ENCODE measurements around the gene KLHL29. TPM values are rescaled to one million over a fixed set of nuclear protein-coding genes. Genes with fewer than 3 reads are reported as not detected.

The KLHL29 gene
- total RNA-seq, 2 donors from 2014 or later, result 2.0 to 2.9 TPM

DNA sequence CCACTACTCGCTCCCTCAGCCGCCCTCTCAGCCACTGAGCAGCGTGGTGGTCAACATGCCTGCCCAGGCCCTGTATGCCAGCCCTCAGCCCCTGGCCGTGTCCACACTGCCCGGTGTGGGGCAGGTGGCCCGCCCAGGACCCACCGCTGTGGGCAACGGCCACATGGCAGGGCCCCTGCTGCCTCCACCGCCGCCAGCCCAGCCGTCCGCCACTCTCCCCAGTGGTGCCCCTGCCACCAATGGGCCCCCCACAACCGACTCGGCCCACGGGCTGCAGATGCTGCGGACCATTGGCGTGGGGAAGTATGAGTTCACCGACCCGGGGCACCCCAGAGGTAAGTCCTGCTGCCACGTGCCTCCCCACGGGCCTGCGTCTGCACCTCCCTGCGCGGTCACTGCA lies 257.5 kb downstream of the KLHL29 start:
- intact Hi-C loops (cut with DNase I), result no loop called here

DNA sequence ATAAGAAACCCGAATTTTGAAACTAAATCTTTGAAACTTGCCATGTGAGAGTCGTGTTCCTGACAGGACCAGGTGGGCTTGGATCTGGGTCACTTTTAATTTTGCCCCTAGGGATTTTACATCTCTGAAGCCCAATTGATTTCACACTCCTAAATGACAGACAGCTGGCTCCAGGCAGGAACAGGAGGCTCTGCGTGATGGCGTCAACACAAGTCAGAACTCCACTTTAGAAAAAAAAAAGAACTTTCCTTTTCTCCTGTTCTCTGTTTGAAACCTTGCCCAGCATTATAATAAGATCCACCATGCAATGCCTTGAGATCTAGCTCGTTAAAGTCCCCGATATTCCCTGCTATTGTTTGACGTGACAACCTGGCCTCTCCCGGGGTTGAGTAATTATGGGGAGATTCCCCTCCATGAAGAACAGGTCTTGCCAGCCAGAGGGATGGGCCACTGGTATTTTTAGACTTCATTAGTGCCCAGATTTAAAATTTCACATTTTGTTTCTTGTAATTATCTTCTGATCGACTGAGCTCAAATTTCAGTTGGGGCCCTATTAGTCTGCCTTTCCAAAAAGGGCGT lies 260.3 kb downstream of the KLHL29 start:
- H3K4me3 ChIP-seq, result no peak overlapping the region
- H3K27ac ChIP-seq, result no peak overlapping the region
- H3K27me3 ChIP-seq, result no peaks in the 10 kb centered on the region
- intact Hi-C loops (cut with DNase I), result no loop called here
- no peaks in the 10 kb centered on the region for H3K36me3 ChIP-seq
- DNase-seq, result no peak
- H3K9ac ChIP-seq (ENCODE audit: low read depth in 2 of 2, low read length in 2 of 2), result no peak overlapping the region
- no peak for TF ChIP-seq CTCF (IDR thresholded peaks at IDR 0.05)
- no peaks in the 10 kb centered on the region for H3K9me3 ChIP-seq
- H3K4me1 ChIP-seq, result no peaks in the 10 kb centered on the region

More for the DNA sequence above, 257.5 kb downstream of the KLHL29 start:
- no peak for TF ChIP-seq CTCF (IDR thresholded peaks at IDR 0.05)
- no peak for DNase-seq
- H3K36me3 ChIP-seq, result no peaks in the 10 kb centered on the region
- H3K27me3 ChIP-seq, result no peaks in the 10 kb centered on the region
- H3K27ac ChIP-seq, result no peak overlapping the region
- no peak overlapping the region for H3K9ac ChIP-seq (ENCODE audit: low read depth in 2 of 2, low read length in 2 of 2)
- no peak overlapping the region for H3K4me3 ChIP-seq
- H3K9me3 ChIP-seq, result no peaks in the 10 kb centered on the region
- no peaks in the 10 kb centered on the region for H3K4me1 ChIP-seq

GRCh38 chr2:23647563-23647962 lies 262.6 kb downstream of the KLHL29 start:
- Histone ChIP-seq H3K4me3 (no peak overlapping the region), H3K9ac (ENCODE audit: low read depth in 2 of 2, low read length in 2 of 2) (no peak overlapping the region), H3K9me3 (no peaks in the 10 kb centered on the region), H3K36me3 (no peaks in the 10 kb centered on the region), H3K27ac (no peak overlapping the region), H3K4me1 (no peaks in the 10 kb centered on the region), H3K27me3 (no peaks in the 10 kb centered on the region)
- no peak for DNase-seq
- TF ChIP-seq CTCF (IDR thresholded peaks at IDR 0.05), result no peak
- intact Hi-C loops (cut with DNase I), result no loop called here

GRCh38 chr2:23649303-23649702 lies 264.3 kb downstream of the KLHL29 start:
- no peak for TF ChIP-seq CTCF (IDR thresholded peaks at IDR 0.05)
- DNase-seq, result no peak
- intact Hi-C loops (cut with DNase I), result no loop called here

GRCh38 chr2:23649819-23650218 lies 264.8 kb downstream of the KLHL29 start:
- Histone ChIP-seq H3K4me3 (no peak overlapping the region), H3K36me3 (no peaks in the 10 kb centered on the region), H3K27me3 (no peaks in the 10 kb centered on the region), H3K4me1 (no peaks in the 10 kb centered on the region), H3K27ac (no peak overlapping the region), H3K9ac (ENCODE audit: low read depth in 2 of 2, low read length in 2 of 2) (no peak overlapping the region), H3K9me3 (no peaks in the 10 kb centered on the region)
- intact Hi-C loops (cut with DNase I), result no loop called here
- TF ChIP-seq CTCF (IDR thresholded peaks at IDR 0.05), result no peak
- no peak for DNase-seq

More at GRCh38 chr2:23649303-23649702, 264.3 kb downstream of the KLHL29 start:
- no peaks in the 10 kb centered on the region for H3K27me3 ChIP-seq
- H3K36me3 ChIP-seq, result no peaks in the 10 kb centered on the region
- no peak overlapping the region for H3K27ac ChIP-seq
- H3K9ac ChIP-seq (ENCODE audit: low read depth in 2 of 2, low read length in 2 of 2), result no peak overlapping the region
- H3K9me3 ChIP-seq, result no peaks in the 10 kb centered on the region
- no peaks in the 10 kb centered on the region for H3K4me1 ChIP-seq
- H3K4me3 ChIP-seq, result no peak overlapping the region

All from colonic mucosa (tissue), 4 donors.